ENCODE measurements around the gene IL1RAPL1. TPM values are rescaled to one million over a fixed set of nuclear protein-coding genes. Genes with fewer than 3 reads are reported as not detected.
"Not testable (repeated sequence)": the region's sequence is repeated elsewhere in the genome, so short reads cannot be mapped to it uniquely, and the experiment has no call there.

The IL1RAPL1 gene
- polyA plus RNA-seq, 1 donor from 2014 or later = not detected

- H3K36me3 ChIP-seq (ENCODE audit: insufficient read depth, low read length); H3K9me2 ChIP-seq (ENCODE audit: insufficient read depth, low read length); H3K9ac ChIP-seq (ENCODE audit: low read length); H3K79me2 ChIP-seq (replicated peaks; ENCODE audit: insufficient read depth, low read length); H2AFZ ChIP-seq (ENCODE audit: low read depth, low read length); H3K4me3 ChIP-seq (ENCODE audit: low read length); H3K27me3 ChIP-seq (ENCODE audit: insufficient read depth, low read depth, low read length); H3K9me3 ChIP-seq (ENCODE audit: low read length); H3K4me2 ChIP-seq (ENCODE audit: low read length); H3F3A ChIP-seq (ENCODE audit: insufficient read depth, low read length, poor library complexity, severe bottlenecking); H4K20me1 ChIP-seq (ENCODE audit: insufficient read depth); H3K27ac ChIP-seq (ENCODE audit: low read length): not testable (repeated sequence)
Measured at GRCh38 chrX:28766561-28766960, 179.3 kb downstream of the IL1RAPL1 start.

DNA sequence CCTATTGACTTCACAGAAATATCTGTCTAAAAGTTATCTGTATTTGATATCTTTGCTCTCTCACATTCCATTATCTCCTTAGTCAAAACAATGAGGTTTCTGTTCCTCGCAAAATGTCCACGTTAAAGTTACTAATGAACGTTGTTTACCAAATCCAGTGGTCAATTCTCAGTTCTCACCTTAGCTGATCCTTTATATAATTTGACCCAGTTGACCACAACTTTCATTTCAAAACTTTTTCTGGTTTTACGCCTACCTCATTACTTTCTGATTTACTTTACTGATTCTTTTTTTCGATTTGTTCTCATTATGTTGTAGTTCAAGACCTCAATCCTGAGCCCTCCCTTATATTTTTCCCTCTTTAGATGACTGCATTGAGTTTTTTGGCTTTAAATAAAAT, 186.6 kb downstream of the IL1RAPL1 start:
- no peaks in the 10 kb centered on the region for H3K9me3 ChIP-seq (ENCODE audit: low read length)
- no peak overlapping the region for H3K4me2 ChIP-seq (ENCODE audit: low read length)
- H3F3A ChIP-seq (ENCODE audit: insufficient read depth, low read length, poor library complexity, severe bottlenecking) = no peaks in the 10 kb centered on the region
- H3K9me2 ChIP-seq (ENCODE audit: insufficient read depth, low read length) = no peaks in the 10 kb centered on the region
- no peaks in the 10 kb centered on the region for H3K27me3 ChIP-seq (ENCODE audit: insufficient read depth, low read depth, low read length)
- H3K79me2 ChIP-seq (replicated peaks; ENCODE audit: insufficient read depth, low read length) = no peaks in the 10 kb centered on the region
- H3K36me3 ChIP-seq (ENCODE audit: insufficient read depth, low read length) = no peaks in the 10 kb centered on the region
- H3K27ac ChIP-seq (ENCODE audit: low read length) = no peak overlapping the region
- no peak for TF ChIP-seq TAF1 (IDR thresholded peaks at IDR 0.05; ENCODE audit: low read depth)
- no peak for TF ChIP-seq EZH2 (IDR thresholded peaks at IDR 0.05; ENCODE audit: borderline replicate concordance, insufficient read depth, low read length, poor library complexity, severe bottlenecking)
- TF ChIP-seq MXI1 (conservative IDR thresholded peaks at IDR 0.05; ENCODE audit: poor library complexity, severe bottlenecking) = no peak
- H3K9ac ChIP-seq (ENCODE audit: low read length) = no peak overlapping the region
- no peak overlapping the region for H2AFZ ChIP-seq (ENCODE audit: low read depth, low read length)
- H4K20me1 ChIP-seq (ENCODE audit: insufficient read depth) = no peaks in the 10 kb centered on the region
- no peak overlapping the region for H3K4me3 ChIP-seq (ENCODE audit: low read length)

GRCh38 chrX:28787206-28787605, 200.0 kb downstream of the IL1RAPL1 start:
- Histone ChIP-seq H3K4me2 (ENCODE audit: low read length) (no peak overlapping the region), H4K20me1 (ENCODE audit: insufficient read depth) (no peaks in the 10 kb centered on the region), H3K9ac (ENCODE audit: low read length) (no peak overlapping the region), H3K9me3 (ENCODE audit: low read length) (no peaks in the 10 kb centered on the region), H3K27me3 (ENCODE audit: insufficient read depth, low read depth, low read length) (no peaks in the 10 kb centered on the region), H3K36me3 (ENCODE audit: insufficient read depth, low read length) (no peaks in the 10 kb centered on the region), H3K4me3 (ENCODE audit: low read length) (no peak overlapping the region), H3K27ac (ENCODE audit: low read length) (no peak overlapping the region), H3F3A (ENCODE audit: insufficient read depth, low read length, poor library complexity, severe bottlenecking) (no peaks in the 10 kb centered on the region), H3K9me2 (ENCODE audit: insufficient read depth, low read length) (no peaks in the 10 kb centered on the region), H3K79me2 (replicated peaks; ENCODE audit: insufficient read depth, low read length) (no peaks in the 10 kb centered on the region), H2AFZ (ENCODE audit: low read depth, low read length) (no peak overlapping the region)
- TF ChIP-seq EP300 (conservative IDR thresholded peaks at IDR 0.05; ENCODE audit: poor library complexity, severe bottlenecking) (no peak), MXI1 (conservative IDR thresholded peaks at IDR 0.05; ENCODE audit: poor library complexity, severe bottlenecking) (no peak), SMC3 (conservative IDR thresholded peaks at IDR 0.05; ENCODE audit: poor library complexity) (no peak), EZH2 (IDR thresholded peaks at IDR 0.05; ENCODE audit: borderline replicate concordance, insufficient read depth, low read length, poor library complexity, severe bottlenecking) (no peak), TAF1 (IDR thresholded peaks at IDR 0.05; ENCODE audit: low read depth) (no peak), RAD21 (conservative IDR thresholded peaks at IDR 0.05) (no peak), POLR2AphosphoS5 (IDR thresholded peaks at IDR 0.05) (no peak)
- TF ChIP-seq, protein P1, sequence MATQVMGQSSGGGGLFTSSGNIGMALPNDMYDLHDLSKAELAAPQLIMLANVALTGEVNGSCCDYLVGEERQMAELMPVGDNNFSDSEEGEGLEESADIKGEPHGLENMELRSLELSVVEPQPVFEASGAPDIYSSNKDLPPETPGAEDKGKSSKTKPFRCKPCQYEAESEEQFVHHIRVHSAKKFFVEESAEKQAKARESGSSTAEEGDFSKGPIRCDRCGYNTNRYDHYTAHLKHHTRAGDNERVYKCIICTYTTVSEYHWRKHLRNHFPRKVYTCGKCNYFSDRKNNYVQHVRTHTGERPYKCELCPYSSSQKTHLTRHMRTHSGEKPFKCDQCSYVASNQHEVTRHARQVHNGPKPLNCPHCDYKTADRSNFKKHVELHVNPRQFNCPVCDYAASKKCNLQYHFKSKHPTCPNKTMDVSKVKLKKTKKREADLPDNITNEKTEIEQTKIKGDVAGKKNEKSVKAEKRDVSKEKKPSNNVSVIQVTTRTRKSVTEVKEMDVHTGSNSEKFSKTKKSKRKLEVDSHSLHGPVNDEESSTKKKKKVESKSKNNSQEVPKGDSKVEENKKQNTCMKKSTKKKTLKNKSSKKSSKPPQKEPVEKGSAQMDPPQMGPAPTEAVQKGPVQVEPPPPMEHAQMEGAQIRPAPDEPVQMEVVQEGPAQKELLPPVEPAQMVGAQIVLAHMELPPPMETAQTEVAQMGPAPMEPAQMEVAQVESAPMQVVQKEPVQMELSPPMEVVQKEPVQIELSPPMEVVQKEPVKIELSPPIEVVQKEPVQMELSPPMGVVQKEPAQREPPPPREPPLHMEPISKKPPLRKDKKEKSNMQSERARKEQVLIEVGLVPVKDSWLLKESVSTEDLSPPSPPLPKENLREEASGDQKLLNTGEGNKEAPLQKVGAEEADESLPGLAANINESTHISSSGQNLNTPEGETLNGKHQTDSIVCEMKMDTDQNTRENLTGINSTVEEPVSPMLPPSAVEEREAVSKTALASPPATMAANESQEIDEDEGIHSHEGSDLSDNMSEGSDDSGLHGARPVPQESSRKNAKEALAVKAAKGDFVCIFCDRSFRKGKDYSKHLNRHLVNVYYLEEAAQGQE (IDR thresholded peaks at IDR 0.05; ENCODE audit: borderline replicate concordance) = no peak
- TF ChIP-seq, protein P2, sequence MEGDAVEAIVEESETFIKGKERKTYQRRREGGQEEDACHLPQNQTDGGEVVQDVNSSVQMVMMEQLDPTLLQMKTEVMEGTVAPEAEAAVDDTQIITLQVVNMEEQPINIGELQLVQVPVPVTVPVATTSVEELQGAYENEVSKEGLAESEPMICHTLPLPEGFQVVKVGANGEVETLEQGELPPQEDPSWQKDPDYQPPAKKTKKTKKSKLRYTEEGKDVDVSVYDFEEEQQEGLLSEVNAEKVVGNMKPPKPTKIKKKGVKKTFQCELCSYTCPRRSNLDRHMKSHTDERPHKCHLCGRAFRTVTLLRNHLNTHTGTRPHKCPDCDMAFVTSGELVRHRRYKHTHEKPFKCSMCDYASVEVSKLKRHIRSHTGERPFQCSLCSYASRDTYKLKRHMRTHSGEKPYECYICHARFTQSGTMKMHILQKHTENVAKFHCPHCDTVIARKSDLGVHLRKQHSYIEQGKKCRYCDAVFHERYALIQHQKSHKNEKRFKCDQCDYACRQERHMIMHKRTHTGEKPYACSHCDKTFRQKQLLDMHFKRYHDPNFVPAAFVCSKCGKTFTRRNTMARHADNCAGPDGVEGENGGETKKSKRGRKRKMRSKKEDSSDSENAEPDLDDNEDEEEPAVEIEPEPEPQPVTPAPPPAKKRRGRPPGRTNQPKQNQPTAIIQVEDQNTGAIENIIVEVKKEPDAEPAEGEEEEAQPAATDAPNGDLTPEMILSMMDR (IDR thresholded peaks at IDR 0.05; ENCODE audit: poor library complexity, severe bottlenecking) = no peak

- not testable (repeated sequence) for H3K79me2 ChIP-seq (replicated peaks; ENCODE audit: insufficient read depth, low read length); H3K9me2 ChIP-seq (ENCODE audit: insufficient read depth, low read length); H2AFZ ChIP-seq (ENCODE audit: low read depth, low read length); H3K27me3 ChIP-seq (ENCODE audit: insufficient read depth, low read depth, low read length); H3K4me3 ChIP-seq (ENCODE audit: low read length); H4K20me1 ChIP-seq (ENCODE audit: insufficient read depth); H3K36me3 ChIP-seq (ENCODE audit: insufficient read depth, low read length); H3K9me3 ChIP-seq (ENCODE audit: low read length); H3K9ac ChIP-seq (ENCODE audit: low read length); H3K4me2 ChIP-seq (ENCODE audit: low read length); H3F3A ChIP-seq (ENCODE audit: insufficient read depth, low read length, poor library complexity, severe bottlenecking); H3K27ac ChIP-seq (ENCODE audit: low read length)
Measured at GRCh38 chrX:28800671-28801070, 213.4 kb downstream of the IL1RAPL1 start.
